Measurements from ENCODE around the gene EDA. TPM values are rescaled to one million over a fixed set of nuclear protein-coding genes. Genes with fewer than 3 reads are reported as not detected.

EDA gene
- total and polyA plus RNA-seq, 8 donors: 2.2 to 4.6 (median 4.1) TPM

DNA sequence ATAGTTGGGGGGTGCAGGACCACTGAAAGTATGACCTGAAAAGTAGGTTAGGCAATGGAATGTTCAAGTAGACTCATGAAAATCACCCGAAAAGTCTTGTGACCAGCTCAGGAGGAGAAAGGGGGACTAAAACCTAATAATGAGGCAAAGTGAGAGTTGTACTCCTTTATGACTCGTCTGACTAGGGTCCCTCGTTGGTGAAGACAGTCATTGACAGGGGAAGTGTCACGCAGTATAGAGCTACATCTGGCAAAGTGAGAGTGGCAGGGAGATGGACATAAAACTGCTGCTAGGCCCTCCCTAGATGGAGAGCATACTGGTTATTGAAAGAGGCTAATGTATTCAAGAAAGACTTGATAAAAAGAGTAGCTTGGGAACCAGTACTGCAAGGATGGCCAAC is 466.8 kb downstream of the EDA start:
- no peaks in the 10 kb centered on the region for H3K9me3 ChIP-seq
- intact Hi-C loops (cut with DNase I): no loop called here
- H3K36me3 ChIP-seq: no peaks in the 10 kb centered on the region
- H3K4me3 ChIP-seq: no peak overlapping the region
- ATAC-seq: no peak
- no peak for TF ChIP-seq CTCF (IDR thresholded peaks at IDR 0.05)
- H3K27me3 ChIP-seq: peaks cover 0 to 32% of the 10 kb centered on the region in 2 donors
- no peak overlapping the region for H3K27ac ChIP-seq
- no peak for DNase-seq
- H3K4me1 ChIP-seq: no peaks in the 10 kb centered on the region

DNA sequence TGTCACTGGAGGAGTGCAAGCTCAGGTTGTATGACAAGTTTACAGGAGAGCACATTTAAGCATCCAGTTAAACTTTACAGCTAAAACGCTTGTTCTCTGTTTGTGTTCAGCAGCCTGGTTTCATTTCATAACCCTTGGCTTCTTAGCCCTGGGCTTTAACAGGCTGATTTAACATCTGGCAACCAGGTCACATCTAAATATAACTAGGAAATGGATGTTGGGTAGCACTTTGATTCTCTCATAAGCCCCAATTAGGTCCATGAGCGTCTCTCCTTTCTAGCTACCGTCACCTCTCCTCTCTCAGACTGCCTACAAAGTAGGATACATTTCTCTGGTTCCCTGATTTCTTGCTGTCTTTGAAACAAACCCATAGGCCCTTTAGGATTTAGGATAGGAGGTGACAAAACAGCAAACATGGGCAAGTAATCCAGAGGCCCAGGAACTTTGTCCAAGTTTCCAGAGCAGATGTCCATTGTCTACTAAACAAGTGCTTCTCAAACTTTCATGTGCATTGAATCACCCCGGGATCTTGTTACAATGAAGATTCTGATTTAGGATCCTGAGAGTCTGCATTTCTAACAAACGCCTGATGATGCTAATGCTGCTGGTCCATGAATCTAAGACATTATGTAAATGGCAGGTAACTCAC is 468.8 kb downstream of the EDA start:
- Histone ChIP-seq H3K27ac (no peak overlapping the region), H3K36me3 (no peaks in the 10 kb centered on the region), H3K4me1 (no peaks in the 10 kb centered on the region), H3K4me3 (no peak overlapping the region), H3K9me3 (no peaks in the 10 kb centered on the region), H3K27me3 (peaks cover 0 to 24% of the 10 kb centered on the region in 2 donors)
- TF ChIP-seq CTCF (IDR thresholded peaks at IDR 0.05): no peak
- intact Hi-C loops (cut with DNase I): no loop called here
- DNase-seq: no peak
- ATAC-seq: no peak

GRCh38 chrX:70087857-70088630 is 472.1 kb downstream of the EDA start:
- no peak for ATAC-seq
- no peaks in the 10 kb centered on the region for H3K27me3 ChIP-seq
- peak in 2 of 4 donors; percentile 16 to 24 for DNase-seq
- no peak for TF ChIP-seq CTCF (IDR thresholded peaks at IDR 0.05)
- no peak overlapping the region for H3K27ac ChIP-seq
- no peak overlapping the region for H3K4me3 ChIP-seq
- H3K36me3 ChIP-seq: no peaks in the 10 kb centered on the region
- H3K9me3 ChIP-seq: no peaks in the 10 kb centered on the region
- intact Hi-C loops (cut with DNase I): no loop called here
- H3K4me1 ChIP-seq: no peaks in the 10 kb centered on the region

- no peaks in the 10 kb centered on the region for H3K27me3 ChIP-seq
- TF ChIP-seq CTCF (IDR thresholded peaks at IDR 0.05): no peak
- H3K27ac ChIP-seq: no peak overlapping the region
- intact Hi-C loops (cut with DNase I): no loop called here
- no peaks in the 10 kb centered on the region for H3K4me1 ChIP-seq
- no peaks in the 10 kb centered on the region for H3K36me3 ChIP-seq
- H3K4me3 ChIP-seq: no peak overlapping the region
- H3K9me3 ChIP-seq: no peaks in the 10 kb centered on the region
- DNase-seq: peak in 1 of 4 donors; percentile 9
- ATAC-seq: no peak
Measured at GRCh38 chrX:70088751-70089150, 472.8 kb downstream of the EDA start.

Small RNAs within 50 kb of the gene (microRNA-seq; reads per million reads assigned to microRNA genes)
- gene MIR676: 0.96 to 3.5 reads per million in 2 donors

Other genes starting within 250 kb of the EDA start
- under 1 TPM; 0.20 to 0.26 TPM for gene NALF2, start 111.8 kb upstream of the EDA start, total RNA-seq
- gene NALF2, start 111.8 kb upstream of the EDA start, polyA plus RNA-seq (ENCODE audit: insufficient read length in 6 of 6): under 1 TPM in 5 of 6 donors, not detected in 1; 0.03 to 0.23 (median 0.09) TPM